Immature natural killer cell (primary cell): ENCODE measurements around the gene FFAR3. TPM values are rescaled to one million over a fixed set of nuclear protein-coding genes. Genes with fewer than 3 reads are reported as not detected.
"Not testable (repeated sequence)": the region's sequence is repeated elsewhere in the genome, so short reads cannot be mapped to it uniquely, and the experiment has no call there.

Experiments
- DNase-seq, 3 donors: peaks; one replicate each; pipeline ENCODE4 v3.0.0; 2022; ENCODE audit warnings: mixed read lengths in 1 of 3
- H3K27ac Mint-ChIP-seq, 6 donors: one replicate each; pipeline ENCODE4 v1.8.0; 2020; ENCODE audit warnings: mixed read lengths in 6 of 6, mild to moderate bottlenecking in 5 of 6, inconsistent platforms in 4 of 6, moderate library complexity in 3 of 6
- H3K27me3 Mint-ChIP-seq, 3 donors: one replicate each; pipeline ENCODE4 v1.8.0; 2020 to 2021; ENCODE audit warnings: low read depth in 3 of 3, mild to moderate bottlenecking in 3 of 3, mixed read lengths in 3 of 3, moderate library complexity in 3 of 3, inconsistent platforms in 1 of 3
- H3K36me3 Mint-ChIP-seq, 3 donors: one replicate each; pipeline ENCODE4 v1.8.0; 2020; ENCODE audit warnings: mixed read lengths in 3 of 3, inconsistent platforms in 2 of 3, mild to moderate bottlenecking in 2 of 3
- H3K4me1 Mint-ChIP-seq, 2 donors: one replicate each; pipeline ENCODE4 v1.8.0; 2020; ENCODE audit warnings: inconsistent platforms in 2 of 2, mild to moderate bottlenecking in 2 of 2, mixed read lengths in 2 of 2, moderate library complexity in 1 of 2
- H3K4me3 Mint-ChIP-seq, 5 donors: one replicate each; pipeline ENCODE4 v1.8.0; 2020; ENCODE audit warnings: mild to moderate bottlenecking in 5 of 5, mixed read lengths in 5 of 5, inconsistent platforms in 3 of 5, moderate library complexity in 3 of 5
- H3K9me3 Mint-ChIP-seq, 6 donors: one replicate each; pipeline ENCODE4 v1.8.0; 2020; ENCODE audit warnings: mild to moderate bottlenecking in 6 of 6, mixed read lengths in 6 of 6, inconsistent platforms in 4 of 6, moderate library complexity in 3 of 6
- polyA plus RNA-seq, 3 donors: library from polyadenylated mRNA; unstranded; fragments of 300-500 nt; fragmentation: Illumina TruSeq; gene quantifications; one replicate each; pipeline ENCODE4 v1.2.3, GENCODE V29; 2021

Gene FFAR3
- polyA plus RNA-seq, 3 donors from 2014 or later = not detected

DNA sequence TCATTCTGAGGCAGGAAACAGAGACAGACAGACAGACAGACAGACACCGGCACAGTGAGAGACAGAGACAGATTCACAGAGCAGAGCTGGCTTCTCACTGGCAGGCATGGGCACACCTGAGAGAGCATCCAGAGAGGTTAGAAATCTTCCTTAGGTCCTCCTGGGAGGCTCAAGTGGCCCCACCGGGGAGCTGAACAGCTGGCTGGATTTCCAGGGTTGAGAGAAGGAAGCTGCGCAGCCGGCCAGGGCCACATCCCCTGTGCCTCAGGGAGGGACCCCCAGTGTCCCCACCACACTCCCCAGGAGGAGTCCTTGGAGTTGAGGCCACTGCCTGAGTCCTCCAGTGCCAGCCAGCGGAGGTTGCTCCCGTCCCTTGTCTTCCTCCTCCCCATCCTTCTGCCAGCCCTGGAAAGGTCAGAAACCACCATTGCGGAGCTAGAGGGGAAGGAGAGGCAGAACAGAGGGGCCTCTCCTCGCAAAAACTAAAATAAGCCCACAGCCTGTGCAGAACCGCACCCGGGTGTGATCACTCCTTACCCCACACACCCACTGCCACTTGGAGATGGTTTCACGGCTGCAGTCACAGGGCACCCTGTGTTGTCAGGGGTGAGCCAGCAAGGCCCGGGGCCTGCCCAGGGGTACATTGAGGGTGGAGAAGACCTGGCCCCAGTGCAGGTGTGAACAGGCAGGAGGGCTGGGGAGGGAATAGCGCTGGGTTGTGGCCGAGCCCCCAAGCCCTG is 4.2 kb downstream of the FFAR3 start:
- Mint-ChIP-seq H3K27me3 (peaks cover 2 to 8% (median 4%) of the 10 kb centered on the region in 3 donors), H3K4me1 (peaks cover 0 to 6% of the 10 kb centered on the region in 2 donors), H3K36me3 (no peaks in the 10 kb centered on the region), H3K4me3 (no peak overlapping the region), H3K9me3 (no peaks in the 10 kb centered on the region), H3K27ac (peak overlapping the region in 1 of 6 donors; percentile 62)
- DNase-seq = no peak

GRCh38 chr19:35363001-35363590 is 4.8 kb downstream of the FFAR3 start:
- no peak for DNase-seq
- Mint-ChIP-seq H3K9me3 (no peaks in the 10 kb centered on the region), H3K4me3 (no peak overlapping the region), H3K27me3 (peaks cover 2 to 6% (median 2%) of the 10 kb centered on the region in 3 donors), H3K27ac (no peak overlapping the region), H3K36me3 (no peaks in the 10 kb centered on the region), H3K4me1 (peaks cover 0 to 2% of the 10 kb centered on the region in 2 donors)

DNA sequence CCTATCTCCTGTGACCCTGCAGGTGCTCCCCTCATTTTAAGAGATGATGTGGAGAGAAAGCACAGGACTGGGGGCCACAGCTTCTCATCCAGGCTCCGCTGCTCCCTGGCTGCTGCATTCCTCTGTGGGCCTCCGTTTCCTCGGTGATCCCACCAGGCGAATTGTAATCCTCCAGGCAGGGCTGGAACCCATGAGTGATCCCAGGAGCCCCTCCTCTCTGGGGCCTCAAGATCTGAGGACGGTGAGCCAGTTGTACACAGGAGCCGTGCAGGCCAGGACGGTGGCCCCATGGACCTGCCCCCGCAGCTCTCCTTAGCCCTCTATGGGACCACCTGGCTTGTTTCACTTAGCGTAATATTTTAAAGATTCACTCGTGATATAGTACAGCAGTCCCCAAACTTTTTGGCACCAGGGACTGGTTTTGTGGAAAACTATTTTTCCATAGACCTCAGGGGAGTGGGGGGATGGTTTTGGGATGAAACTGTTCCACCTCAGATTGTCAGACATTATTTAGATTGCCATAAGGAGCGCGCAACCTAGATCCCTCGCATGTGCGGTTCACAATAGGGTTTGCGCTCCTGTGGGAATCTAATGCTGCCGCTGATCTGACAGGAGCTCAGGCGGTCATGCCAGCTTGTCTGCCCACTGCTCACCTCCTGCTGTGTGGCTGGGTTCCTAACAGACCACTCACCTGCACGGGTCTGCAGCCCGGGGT is 5.6 kb downstream of the FFAR3 start:
- Mint-ChIP-seq H3K4me1 (no peaks in the 10 kb centered on the region), H3K36me3 (no peaks in the 10 kb centered on the region), H3K27me3 (peaks cover 0 to 6% (median 2%) of the 10 kb centered on the region in 3 donors), H3K9me3 (no peaks in the 10 kb centered on the region), H3K27ac (no peak overlapping the region), H3K4me3 (no peak overlapping the region)
- DNase-seq = no peak

- Mint-ChIP-seq H3K27ac (no peak overlapping the region), H3K36me3 (no peaks in the 10 kb centered on the region), H3K4me3 (no peak overlapping the region), H3K4me1 (no peaks in the 10 kb centered on the region), H3K27me3 (peaks cover 0 to 6% (median 5%) of the 10 kb centered on the region in 3 donors), H3K9me3 (no peaks in the 10 kb centered on the region)
- no peak for DNase-seq
Observed at GRCh38 chr19:35365303-35365702, 7.0 kb downstream of the FFAR3 start.

DNA sequence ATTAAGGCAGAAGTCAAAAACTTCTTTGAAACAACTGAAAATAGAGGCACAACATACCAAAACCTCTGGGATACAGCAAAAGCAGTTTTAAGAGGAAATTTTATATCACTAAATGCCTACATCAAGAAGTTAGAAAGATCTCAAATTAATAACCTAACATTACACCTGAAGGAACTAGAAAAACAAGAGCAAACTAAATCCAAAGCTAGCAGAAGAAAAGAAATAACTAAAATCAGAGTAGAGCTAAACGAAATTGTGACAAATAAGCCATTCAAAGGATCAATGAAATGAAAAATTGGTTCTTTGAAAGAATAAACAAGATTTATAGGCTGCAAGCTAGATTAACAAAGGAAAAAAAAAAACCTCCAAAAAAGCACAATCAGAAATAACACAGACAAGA is 10.1 kb downstream of the FFAR3 start:
- no peak overlapping the region for H3K27ac Mint-ChIP-seq
- H3K9me3 Mint-ChIP-seq = no peaks in the 10 kb centered on the region
- no peaks in the 10 kb centered on the region for H3K4me1 Mint-ChIP-seq
- no peak for DNase-seq
- peaks cover 0 to 5% (median 5%) of the 10 kb centered on the region in 3 donors for H3K27me3 Mint-ChIP-seq
- no peaks in the 10 kb centered on the region for H3K36me3 Mint-ChIP-seq
- no peak overlapping the region for H3K4me3 Mint-ChIP-seq

DNA sequence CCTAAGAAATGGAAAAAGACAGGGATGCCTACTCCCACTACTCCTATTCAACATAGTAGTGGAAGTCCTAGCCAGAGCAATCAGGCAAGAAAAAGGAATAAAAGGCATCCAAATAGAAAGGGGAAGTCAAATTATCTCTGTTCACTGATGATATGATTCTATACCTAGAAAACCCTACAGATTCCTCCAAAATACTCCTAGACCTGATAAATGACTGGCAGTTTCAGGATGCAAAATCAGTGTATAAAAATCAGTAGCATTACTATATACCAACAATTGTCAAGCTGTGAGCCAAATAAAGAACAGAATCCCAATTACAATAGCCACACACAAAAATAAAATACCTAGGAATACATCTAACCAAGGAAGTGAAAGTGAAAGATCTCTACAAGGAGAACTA is 11.3 kb downstream of the FFAR3 start:
- Mint-ChIP-seq H3K27ac (no peak overlapping the region), H3K4me1 (no peaks in the 10 kb centered on the region), H3K9me3 (no peaks in the 10 kb centered on the region), H3K36me3 (no peaks in the 10 kb centered on the region), H3K4me3 (no peak overlapping the region), H3K27me3 (peaks cover 0 to 5% (median 5%) of the 10 kb centered on the region in 3 donors)
- DNase-seq = no peak

GRCh38 chr19:35370722-35371121 is 12.5 kb downstream of the FFAR3 start, which contains the start of gene GPR42:
Gene GPR42, plus strand, starts transcription at chr19:35371068. Its CDS starts 292 bp downstream, at chr19:35371360.
- Mint-ChIP-seq H3K9me3 (no peaks in the 10 kb centered on the region), H3K36me3 (no peaks in the 10 kb centered on the region), H3K27me3 (peaks cover 0 to 5% (median 4%) of the 10 kb centered on the region in 3 donors), H3K4me3 (no peak within 1 kb of the TSS), H3K4me1 (no peaks in the 10 kb centered on the region), H3K27ac (no peak within 1 kb of the TSS)
- DNase-seq = no peak

GRCh38 chr19:35373492-35373891 is 15.2 kb downstream of the FFAR3 start:
- Mint-ChIP-seq H3K36me3 (no peaks in the 10 kb centered on the region), H3K4me3 (no peak overlapping the region), H3K4me1 (no peaks in the 10 kb centered on the region), H3K27ac (no peak overlapping the region), H3K27me3 (peaks cover 0 to 3% (median 3%) of the 10 kb centered on the region in 3 donors), H3K9me3 (no peaks in the 10 kb centered on the region)
- no peak for DNase-seq

DNA sequence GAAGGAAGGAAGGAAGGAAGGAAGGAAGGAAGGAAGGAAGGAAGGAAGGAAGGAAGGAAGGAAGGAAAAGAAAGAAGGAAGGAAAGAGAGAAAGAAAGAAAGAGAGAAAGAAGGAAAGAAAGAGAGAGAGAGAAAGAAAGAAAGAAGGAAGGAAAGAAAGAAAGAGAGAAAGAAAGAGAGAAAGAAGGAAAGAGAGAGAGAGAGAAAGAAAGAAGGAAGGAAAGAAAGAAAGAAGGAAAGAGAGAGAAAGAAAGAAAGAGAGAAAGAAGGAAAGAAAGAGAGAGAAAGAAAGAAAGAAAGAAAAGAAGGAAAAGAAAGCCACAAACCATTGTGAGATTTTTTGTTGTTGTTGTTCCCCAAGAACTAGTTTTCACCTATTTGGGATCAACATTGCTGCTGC is 15.8 kb downstream of the FFAR3 start:
- DNase-seq, H3K4me1 Mint-ChIP-seq, H3K27me3 Mint-ChIP-seq, H3K36me3 Mint-ChIP-seq, H3K9me3 Mint-ChIP-seq, H3K27ac Mint-ChIP-seq, H3K4me3 Mint-ChIP-seq: not testable (repeated sequence)

- H3K4me1 Mint-ChIP-seq = no peaks in the 10 kb centered on the region
- H3K27me3 Mint-ChIP-seq = peaks cover 0 to 3% (median 0%) of the 10 kb centered on the region in 3 donors
- DNase-seq = no peak
- no peak overlapping the region for H3K27ac Mint-ChIP-seq
- H3K4me3 Mint-ChIP-seq = no peak overlapping the region
- H3K36me3 Mint-ChIP-seq = peaks cover 0 to 3% (median 0%) of the 10 kb centered on the region in 3 donors
- H3K9me3 Mint-ChIP-seq = no peaks in the 10 kb centered on the region
Observed at GRCh38 chr19:35375505-35376307, 17.4 kb downstream of the FFAR3 start.

GRCh38 chr19:35377656-35378055 is 19.4 kb downstream of the FFAR3 start:
- H3K27ac Mint-ChIP-seq = no peak overlapping the region
- no peak for DNase-seq
- no peak overlapping the region for H3K4me3 Mint-ChIP-seq
- H3K9me3 Mint-ChIP-seq = no peaks in the 10 kb centered on the region
- H3K4me1 Mint-ChIP-seq = no peaks in the 10 kb centered on the region
- peaks cover 5 to 7% (median 6%) of the 10 kb centered on the region in 3 donors for H3K27me3 Mint-ChIP-seq
- H3K36me3 Mint-ChIP-seq = peaks cover 0 to 3% (median 0%) of the 10 kb centered on the region in 3 donors

DNA sequence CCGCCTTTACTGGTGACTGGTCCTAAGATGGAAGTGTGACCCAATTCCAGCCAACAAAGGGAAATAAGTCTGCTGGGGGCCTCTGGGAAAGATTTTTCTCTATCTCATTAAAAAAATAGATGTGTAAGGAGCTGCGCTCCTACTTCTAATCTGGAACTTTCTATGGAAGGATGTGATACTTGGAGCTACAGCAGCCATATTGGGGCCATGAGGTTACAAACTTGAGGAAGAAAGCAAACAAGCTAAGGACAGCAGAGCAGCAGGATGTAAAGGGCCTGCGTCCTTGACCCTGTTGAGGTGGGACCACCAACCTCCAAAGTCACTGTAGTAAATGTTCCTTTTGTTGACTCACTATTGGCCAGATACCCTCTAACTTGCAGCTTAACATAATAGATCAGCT is 20.1 kb downstream of the FFAR3 start:
- H3K9me3 Mint-ChIP-seq = no peaks in the 10 kb centered on the region
- H3K36me3 Mint-ChIP-seq = peaks cover 0 to 3% (median 0%) of the 10 kb centered on the region in 3 donors
- H3K4me1 Mint-ChIP-seq = no peaks in the 10 kb centered on the region
- peaks cover 6 to 7% (median 6%) of the 10 kb centered on the region in 3 donors for H3K27me3 Mint-ChIP-seq
- H3K4me3 Mint-ChIP-seq = no peak overlapping the region
- no peak overlapping the region for H3K27ac Mint-ChIP-seq
- DNase-seq = no peak

DNA sequence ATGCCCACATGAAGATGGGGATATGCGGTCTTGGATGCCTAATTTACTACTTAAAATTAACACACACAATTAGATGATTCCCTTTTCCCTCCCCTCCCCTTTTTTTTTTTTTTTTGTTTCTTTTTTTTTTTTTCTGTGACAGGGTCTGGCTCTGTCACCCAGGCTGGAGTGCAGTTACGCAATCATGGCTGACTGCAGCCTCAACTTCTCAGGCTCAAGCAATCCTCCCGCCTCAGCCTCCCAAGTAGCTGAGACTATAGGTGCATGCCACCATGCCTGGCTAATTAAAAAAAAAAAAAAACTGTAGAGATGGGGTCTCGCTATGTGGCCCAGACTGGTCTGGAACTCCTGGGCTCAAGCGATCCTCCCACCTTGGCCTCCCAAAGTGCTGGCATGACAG is 21.3 kb downstream of the FFAR3 start:
- not testable (repeated sequence) for H3K27ac Mint-ChIP-seq, H3K4me1 Mint-ChIP-seq, H3K9me3 Mint-ChIP-seq, H3K4me3 Mint-ChIP-seq, H3K27me3 Mint-ChIP-seq, H3K36me3 Mint-ChIP-seq, DNase-seq
